Measurements from ENCODE around the gene SSMEM1.

GRCh38 chr7:130180571-130181262 lies 26.9 kb upstream of the SSMEM1 start:
- TF ChIP-seq, protein P1, sequence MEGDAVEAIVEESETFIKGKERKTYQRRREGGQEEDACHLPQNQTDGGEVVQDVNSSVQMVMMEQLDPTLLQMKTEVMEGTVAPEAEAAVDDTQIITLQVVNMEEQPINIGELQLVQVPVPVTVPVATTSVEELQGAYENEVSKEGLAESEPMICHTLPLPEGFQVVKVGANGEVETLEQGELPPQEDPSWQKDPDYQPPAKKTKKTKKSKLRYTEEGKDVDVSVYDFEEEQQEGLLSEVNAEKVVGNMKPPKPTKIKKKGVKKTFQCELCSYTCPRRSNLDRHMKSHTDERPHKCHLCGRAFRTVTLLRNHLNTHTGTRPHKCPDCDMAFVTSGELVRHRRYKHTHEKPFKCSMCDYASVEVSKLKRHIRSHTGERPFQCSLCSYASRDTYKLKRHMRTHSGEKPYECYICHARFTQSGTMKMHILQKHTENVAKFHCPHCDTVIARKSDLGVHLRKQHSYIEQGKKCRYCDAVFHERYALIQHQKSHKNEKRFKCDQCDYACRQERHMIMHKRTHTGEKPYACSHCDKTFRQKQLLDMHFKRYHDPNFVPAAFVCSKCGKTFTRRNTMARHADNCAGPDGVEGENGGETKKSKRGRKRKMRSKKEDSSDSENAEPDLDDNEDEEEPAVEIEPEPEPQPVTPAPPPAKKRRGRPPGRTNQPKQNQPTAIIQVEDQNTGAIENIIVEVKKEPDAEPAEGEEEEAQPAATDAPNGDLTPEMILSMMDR (IDR thresholded peaks at IDR 0.05), result no peak
- TF ChIP-seq POLR2A (IDR thresholded peaks at IDR 0.05), result no peak
